DND-41 (cell line): Measurements from ENCODE around the gene ABLIM3.

Experiments used
- ATAC-seq: fragments of 200-7000 bp; cut with Tn5 transposase; 3 replicates; pipeline ENCODE4 v1.9.1; 2021; ENCODE audit warnings: low read depth; ENCODE audit not compliant: insufficient read depth
- DNase-seq: peaks from one replicate; pipeline ENCODE4 v3.0.0-alpha.2; 2020
- H2AFZ ChIP-seq: 2 replicates; pipeline ENCODE4 v1.6.0; 2012; ENCODE audit warnings: low read depth, low read length
- H3K27ac ChIP-seq: 2 replicates; pipeline ENCODE4 v1.5.1; 2012; ENCODE audit warnings: low read length, inconsistent platforms
- H3K27me3 ChIP-seq: fragments of 200-600 bp; sonication (generic); 2 replicates; pipeline ENCODE4 v1.6.0; 2012; ENCODE audit warnings: low read length, mild to moderate bottlenecking, inconsistent platforms; ENCODE audit not compliant: insufficient read depth, poor library complexity
- H3K36me3 ChIP-seq: 2 replicates; pipeline ENCODE4 v1.5.1; 2012; ENCODE audit warnings: low read length, inconsistent platforms; ENCODE audit not compliant: insufficient read depth
- H3K4me1 ChIP-seq: 2 replicates; pipeline ENCODE4 v1.5.1; 2012; ENCODE audit warnings: mild to moderate bottlenecking, low read length; ENCODE audit not compliant: insufficient read depth
- H3K4me2 ChIP-seq: 2 replicates; pipeline ENCODE4 v1.6.0; 2012; ENCODE audit warnings: mild to moderate bottlenecking, moderate library complexity, low read length, inconsistent platforms; ENCODE audit not compliant: insufficient read depth
- H3K4me3 ChIP-seq, 2 experiments: fragments of 200-600 bp in 1 of 2; shearing (Covaris generic) in 1 of 2; 2 replicates each; pipeline ENCODE4 v1.5.1; 2012 to 2016; ENCODE audit warnings: inconsistent platforms in 2 of 2, low read length in 2 of 2, mild to moderate bottlenecking in 2 of 2, low read depth in 1 of 2, moderate library complexity in 1 of 2
- H3K79me2 ChIP-seq: 2 replicates; pipeline ENCODE4 v1.6.0; 2012; ENCODE audit warnings: low read length, inconsistent platforms; ENCODE audit not compliant: insufficient read depth
- H3K9ac ChIP-seq: 2 replicates; pipeline ENCODE4 v1.6.0; 2012; ENCODE audit warnings: low read depth, mild to moderate bottlenecking, inconsistent platforms, low read length, moderate library complexity
- H3K9me3 ChIP-seq: 2 replicates; pipeline ENCODE4 v1.5.1; 2012; ENCODE audit warnings: low read length, moderate library complexity, mild to moderate bottlenecking, inconsistent platforms; ENCODE audit not compliant: insufficient read depth, severe bottlenecking
- H4K20me1 ChIP-seq: 2 replicates; pipeline ENCODE4 v1.6.0; 2012; ENCODE audit warnings: low read length; ENCODE audit not compliant: insufficient read depth
- EZH2 ChIP-seq: IDR thresholded peaks from 3 replicates; pipeline ENCODE4 v1.6.1; 2012; ENCODE audit warnings: borderline replicate concordance, low read depth, mild to moderate bottlenecking, moderate library complexity, low read length, inconsistent platforms; ENCODE audit not compliant: severe bottlenecking
- TF ChIP-seq, protein P1 (sequence below): IDR thresholded peaks from 2 replicates; pipeline ENCODE4 v1.5.1; 2012; ENCODE audit warnings: borderline replicate concordance, low read length, moderate library complexity, mild to moderate bottlenecking; ENCODE audit not compliant: poor library complexity, severe bottlenecking; ENCODE audit errors: extremely low read depth

ABLIM3 gene

GRCh38 chr5:149216496-149216895 is 75.2 kb downstream of the ABLIM3 start:
- Histone ChIP-seq H3K36me3 (no peaks in the 10 kb centered on the region), H3K4me1 (no peaks in the 10 kb centered on the region)
- ATAC-seq = no peak

GRCh38 chr5:149217096-149217802 is 76.0 kb downstream of the ABLIM3 start:
- no peak for ATAC-seq
- TF ChIP-seq EZH2 = no peak
- TF ChIP-seq, protein P1, sequence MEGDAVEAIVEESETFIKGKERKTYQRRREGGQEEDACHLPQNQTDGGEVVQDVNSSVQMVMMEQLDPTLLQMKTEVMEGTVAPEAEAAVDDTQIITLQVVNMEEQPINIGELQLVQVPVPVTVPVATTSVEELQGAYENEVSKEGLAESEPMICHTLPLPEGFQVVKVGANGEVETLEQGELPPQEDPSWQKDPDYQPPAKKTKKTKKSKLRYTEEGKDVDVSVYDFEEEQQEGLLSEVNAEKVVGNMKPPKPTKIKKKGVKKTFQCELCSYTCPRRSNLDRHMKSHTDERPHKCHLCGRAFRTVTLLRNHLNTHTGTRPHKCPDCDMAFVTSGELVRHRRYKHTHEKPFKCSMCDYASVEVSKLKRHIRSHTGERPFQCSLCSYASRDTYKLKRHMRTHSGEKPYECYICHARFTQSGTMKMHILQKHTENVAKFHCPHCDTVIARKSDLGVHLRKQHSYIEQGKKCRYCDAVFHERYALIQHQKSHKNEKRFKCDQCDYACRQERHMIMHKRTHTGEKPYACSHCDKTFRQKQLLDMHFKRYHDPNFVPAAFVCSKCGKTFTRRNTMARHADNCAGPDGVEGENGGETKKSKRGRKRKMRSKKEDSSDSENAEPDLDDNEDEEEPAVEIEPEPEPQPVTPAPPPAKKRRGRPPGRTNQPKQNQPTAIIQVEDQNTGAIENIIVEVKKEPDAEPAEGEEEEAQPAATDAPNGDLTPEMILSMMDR = no peak
- Histone ChIP-seq H4K20me1 (no peaks in the 10 kb centered on the region), H3K4me2 (no peak overlapping the region), H3K36me3 (no peaks in the 10 kb centered on the region), H3K27me3 (peaks cover 4% of the 10 kb centered on the region), H3K79me2 (no peaks in the 10 kb centered on the region), H3K27ac (no peak overlapping the region), H3K9me3 (no peaks in the 10 kb centered on the region), H3K4me1 (no peaks in the 10 kb centered on the region), H2AFZ (no peak overlapping the region), H3K9ac (no peak overlapping the region), H3K4me3 (no peak overlapping the region)
- no peak for DNase-seq

More at GRCh38 chr5:149216496-149216895, 75.2 kb downstream of the ABLIM3 start:
- Histone ChIP-seq H3K4me2 (no peak overlapping the region), H3K4me3 (no peak overlapping the region), H2AFZ (no peak overlapping the region), H3K27me3 (peaks cover 4% of the 10 kb centered on the region), H4K20me1 (no peaks in the 10 kb centered on the region), H3K79me2 (no peaks in the 10 kb centered on the region), H3K27ac (no peak overlapping the region), H3K9ac (no peak overlapping the region), H3K9me3 (no peaks in the 10 kb centered on the region)
- DNase-seq = no peak
- TF ChIP-seq EZH2 = no peak
- TF ChIP-seq, protein P1 = no peak

DNA sequence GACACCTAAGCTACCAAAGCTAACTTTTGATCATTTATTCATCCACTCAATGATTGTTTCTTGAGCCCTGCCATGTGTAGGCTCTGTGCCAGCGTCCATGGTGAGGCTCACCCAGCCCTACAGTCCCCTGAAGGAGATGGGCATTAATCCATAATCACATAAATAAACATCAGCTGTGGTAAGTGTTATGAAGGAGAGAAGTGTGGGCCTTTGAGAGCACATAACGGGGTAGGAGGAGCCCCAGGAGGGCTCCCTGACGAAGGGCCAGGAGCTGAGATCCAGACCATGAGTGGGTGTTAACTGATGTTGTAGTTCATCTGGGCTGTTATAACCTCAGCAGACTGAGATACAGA is 76.5 kb downstream of the ABLIM3 start:
- Histone ChIP-seq H3K4me2 (no peak overlapping the region), H3K36me3 (no peaks in the 10 kb centered on the region), H2AFZ (no peak overlapping the region), H3K27me3 (peaks cover 4% of the 10 kb centered on the region), H3K79me2 (no peaks in the 10 kb centered on the region), H3K4me1 (no peaks in the 10 kb centered on the region), H3K9me3 (no peaks in the 10 kb centered on the region), H3K4me3 (no peak overlapping the region), H3K9ac (no peak overlapping the region), H3K27ac (no peak overlapping the region), H4K20me1 (no peaks in the 10 kb centered on the region)
- DNase-seq (no peak), ATAC-seq (no peak)
- TF ChIP-seq EZH2 = no peak
- TF ChIP-seq, protein P1 = no peak

DNA sequence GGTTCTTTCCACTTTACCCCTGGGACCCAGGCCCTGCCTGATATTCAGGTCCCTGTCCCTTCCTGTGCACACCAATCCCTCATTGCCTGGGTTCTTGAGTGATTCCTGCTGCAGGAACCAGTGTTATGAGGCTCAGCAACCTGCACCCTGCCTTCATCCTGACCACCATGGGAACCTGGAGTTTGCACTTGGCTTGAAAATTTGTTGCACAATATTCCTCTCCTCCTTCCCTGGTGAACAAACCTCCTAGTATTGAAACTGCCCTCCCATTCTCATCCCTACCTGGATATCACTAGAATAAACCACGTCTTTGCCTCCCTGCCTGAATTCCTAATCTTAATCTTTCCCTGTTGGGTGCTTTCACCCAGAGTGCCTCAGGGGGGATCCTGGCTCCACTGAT is 78.3 kb downstream of the ABLIM3 start:
- Histone ChIP-seq H3K4me2 (no peak overlapping the region), H3K4me1 (no peaks in the 10 kb centered on the region), H3K9me3 (no peaks in the 10 kb centered on the region), H3K36me3 (no peaks in the 10 kb centered on the region), H3K79me2 (no peaks in the 10 kb centered on the region), H3K4me3 (no peak overlapping the region), H4K20me1 (no peaks in the 10 kb centered on the region), H3K9ac (no peak overlapping the region), H3K27me3 (no peaks in the 10 kb centered on the region), H2AFZ (no peak overlapping the region), H3K27ac (no peak overlapping the region)
- ATAC-seq (no peak), DNase-seq (no peak)
- no peak for TF ChIP-seq EZH2
- TF ChIP-seq, protein P1 = no peak
